PC-9 (cell line): ENCODE results near the gene FPGS. TPM values are rescaled to one million over a fixed set of nuclear protein-coding genes. Genes with fewer than 3 reads are reported as not detected.

Source experiments
- BruUV-seq: library from RNA; stranded (reverse); fragments of 400-500 nt; replicated peaks from 2 replicates; lab custom pipeline; 2021; lab: Mats Ljungman, UMichigan
- CTCF ChIA-PET: fragments of 300-600 bp; sonication (Branson Sonifier 250); formaldehyde crosslinking; loops from one replicate; lab custom pipeline; 2022; ENCODE audit warnings: antibody characterized with exemption; lab: Charles Lee
- POLR2A ChIA-PET: fragments of 300-600 bp; sonication (Branson Sonifier 250); formaldehyde crosslinking; loops from one replicate; lab custom pipeline; 2022; ENCODE audit warnings: antibody characterized with exemption; ENCODE audit not compliant: unreplicated experiment; lab: Charles Lee
- DNase-seq, 2 experiments: peaks; one replicate each; pipeline versions ENCODE4 v3.0.0 to v3.0.0-alpha.2; 2015 to 2022; ENCODE audit warnings: mixed read lengths in 1 of 2
- H2AFZ ChIP-seq: fragments of 200-600 bp; sonication (generic); 2 replicates; pipeline ENCODE4 v1.8.1; 2017; ENCODE audit warnings: antibody characterized with exemption
- H3F3A ChIP-seq: fragments of 200-600 bp; sonication (generic); 2 replicates; pipeline ENCODE4 v1.8.1; 2017; ENCODE audit warnings: antibody characterized with exemption, mild to moderate bottlenecking, low read depth; ENCODE audit not compliant: insufficient read depth
- H3K27ac ChIP-seq: fragments of 200-600 bp; sonication (generic); 2 replicates; pipeline ENCODE4 v1.6.1; 2016; ENCODE audit warnings: mixed run types
- H3K27me3 ChIP-seq: fragments of 200-600 bp; sonication (generic); 2 replicates; pipeline ENCODE4 v1.6.1; 2016; ENCODE audit warnings: low read depth, mixed run types; ENCODE audit not compliant: insufficient read depth
- H3K36me3 ChIP-seq: fragments of 200-600 bp; sonication (generic); 2 replicates; pipeline ENCODE4 v1.6.1; 2016; ENCODE audit warnings: low read depth, mixed run types
- H3K4me1 ChIP-seq: fragments of 200-600 bp; sonication (generic); replicated peaks from 2 replicates; pipeline ENCODE4 v1.6.1; 2016; ENCODE audit warnings: mixed run types; ENCODE audit not compliant: insufficient read depth
- H3K4me2 ChIP-seq: fragments of 200-600 bp; sonication (generic); 2 replicates; pipeline ENCODE4 v1.6.1; 2017; ENCODE audit warnings: mixed run types
- H3K4me3 ChIP-seq: fragments of 200-600 bp; sonication (generic); 2 replicates; pipeline ENCODE4 v1.6.1; 2016; ENCODE audit warnings: mixed run types
- H3K79me2 ChIP-seq: fragments of 200-600 bp; sonication (generic); 2 replicates; pipeline ENCODE4 v1.6.1; 2017; ENCODE audit warnings: low read depth, mixed run types
- H3K9me2 ChIP-seq: fragments of 200-600 bp; sonication (generic); 2 replicates; pipeline ENCODE4 v1.8.1; 2017; ENCODE audit warnings: mild to moderate bottlenecking; ENCODE audit not compliant: insufficient read depth
- H3K9me3 ChIP-seq: fragments of 200-600 bp; sonication (generic); 2 replicates; pipeline ENCODE4 v1.8.1; 2016; ENCODE audit warnings: low read depth; ENCODE audit not compliant: insufficient read depth
- H4K20me1 ChIP-seq: fragments of 200-600 bp; sonication (generic); 2 replicates; pipeline ENCODE4 v1.8.1; 2017; ENCODE audit not compliant: insufficient read depth
- EZH2 ChIP-seq: fragments of 200-600 bp; sonication (generic); IDR thresholded peaks from 2 replicates; pipeline ENCODE4 v1.8.0; 2017; ENCODE audit warnings: antibody characterized with exemption, low read depth
- intact Hi-C: fragments of 100-400 bp; cut with micrococcal nuclease; formaldehyde crosslinking; loops from one replicate; pipeline ENCODE4 v1.10.0; 2022; ENCODE audit not compliant: unreplicated experiment
- total RNA-seq: library from RNA; stranded (reverse); gene quantifications from 2 replicates; pipeline ENCODE4 v1.2.3, GENCODE V29; 2021
- TF ChIP-seq, protein P1 (sequence below): fragments of 200-600 bp; sonication (generic); conservative IDR thresholded peaks from 2 replicates; pipeline ENCODE4 v1.6.1; 2017; ENCODE audit warnings: mixed run types, antibody characterized with exemption, mild to moderate bottlenecking, moderate library complexity

FPGS gene
- total RNA-seq, 1 experiment from 2014 or later = 152 TPM

DNA sequence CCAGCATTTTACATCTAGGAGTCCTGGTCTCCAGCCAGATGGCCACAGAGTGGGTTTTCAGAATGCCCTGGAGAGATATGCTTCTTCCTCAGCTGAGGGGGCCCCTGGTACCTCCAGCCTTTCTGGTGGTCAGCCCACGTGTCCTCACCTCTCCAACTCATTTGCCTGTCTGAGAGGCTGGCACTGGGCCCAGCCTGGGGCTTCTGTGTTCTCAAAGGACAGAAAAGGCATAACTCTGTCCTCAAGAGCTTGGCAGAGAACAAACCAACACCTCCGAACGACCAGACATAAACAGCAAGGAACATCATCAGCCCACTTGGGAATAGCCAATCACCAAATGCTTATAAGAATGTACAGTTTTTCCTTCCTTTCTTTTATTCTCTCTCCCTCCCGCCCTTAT lies 34.7 kb downstream of the FPGS start:
- H3K9me2 ChIP-seq = no peaks in the 10 kb centered on the region
- H3K4me2 ChIP-seq = 0 out of 2 replicates have a peak overlapping the region, but pooled peaks have one; percentile 78
- H2AFZ ChIP-seq = no peak overlapping the region
- no peaks in the 10 kb centered on the region for H3K79me2 ChIP-seq
- peaks cover 28% of the 10 kb centered on the region; the same call in 1 of the 2 replicates for H3F3A ChIP-seq
- ChIA-PET POLR2A (no interaction called here), CTCF (interaction anchor here (1.3 kb wide), 1 partner anchor 17 kb away, joined by 3 read pairs; the partner anchor contains the start of gene ENG)
- no peaks in the 10 kb centered on the region for H3K36me3 ChIP-seq
- intact Hi-C loops = no loop called here
- H3K9me3 ChIP-seq = no peaks in the 10 kb centered on the region
- H3K27ac ChIP-seq = no peak overlapping the region
- peaks cover 25% of the 10 kb centered on the region for H3K4me1 ChIP-seq
- H4K20me1 ChIP-seq = no peaks in the 10 kb centered on the region
- H3K27me3 ChIP-seq = no peaks in the 10 kb centered on the region
- H3K4me3 ChIP-seq = no peak overlapping the region
- no peak for TF ChIP-seq EZH2
- TF ChIP-seq, protein P1, sequence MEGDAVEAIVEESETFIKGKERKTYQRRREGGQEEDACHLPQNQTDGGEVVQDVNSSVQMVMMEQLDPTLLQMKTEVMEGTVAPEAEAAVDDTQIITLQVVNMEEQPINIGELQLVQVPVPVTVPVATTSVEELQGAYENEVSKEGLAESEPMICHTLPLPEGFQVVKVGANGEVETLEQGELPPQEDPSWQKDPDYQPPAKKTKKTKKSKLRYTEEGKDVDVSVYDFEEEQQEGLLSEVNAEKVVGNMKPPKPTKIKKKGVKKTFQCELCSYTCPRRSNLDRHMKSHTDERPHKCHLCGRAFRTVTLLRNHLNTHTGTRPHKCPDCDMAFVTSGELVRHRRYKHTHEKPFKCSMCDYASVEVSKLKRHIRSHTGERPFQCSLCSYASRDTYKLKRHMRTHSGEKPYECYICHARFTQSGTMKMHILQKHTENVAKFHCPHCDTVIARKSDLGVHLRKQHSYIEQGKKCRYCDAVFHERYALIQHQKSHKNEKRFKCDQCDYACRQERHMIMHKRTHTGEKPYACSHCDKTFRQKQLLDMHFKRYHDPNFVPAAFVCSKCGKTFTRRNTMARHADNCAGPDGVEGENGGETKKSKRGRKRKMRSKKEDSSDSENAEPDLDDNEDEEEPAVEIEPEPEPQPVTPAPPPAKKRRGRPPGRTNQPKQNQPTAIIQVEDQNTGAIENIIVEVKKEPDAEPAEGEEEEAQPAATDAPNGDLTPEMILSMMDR = no peak
- BruUV-seq = no TSS peak
- no peak for DNase-seq

DNA sequence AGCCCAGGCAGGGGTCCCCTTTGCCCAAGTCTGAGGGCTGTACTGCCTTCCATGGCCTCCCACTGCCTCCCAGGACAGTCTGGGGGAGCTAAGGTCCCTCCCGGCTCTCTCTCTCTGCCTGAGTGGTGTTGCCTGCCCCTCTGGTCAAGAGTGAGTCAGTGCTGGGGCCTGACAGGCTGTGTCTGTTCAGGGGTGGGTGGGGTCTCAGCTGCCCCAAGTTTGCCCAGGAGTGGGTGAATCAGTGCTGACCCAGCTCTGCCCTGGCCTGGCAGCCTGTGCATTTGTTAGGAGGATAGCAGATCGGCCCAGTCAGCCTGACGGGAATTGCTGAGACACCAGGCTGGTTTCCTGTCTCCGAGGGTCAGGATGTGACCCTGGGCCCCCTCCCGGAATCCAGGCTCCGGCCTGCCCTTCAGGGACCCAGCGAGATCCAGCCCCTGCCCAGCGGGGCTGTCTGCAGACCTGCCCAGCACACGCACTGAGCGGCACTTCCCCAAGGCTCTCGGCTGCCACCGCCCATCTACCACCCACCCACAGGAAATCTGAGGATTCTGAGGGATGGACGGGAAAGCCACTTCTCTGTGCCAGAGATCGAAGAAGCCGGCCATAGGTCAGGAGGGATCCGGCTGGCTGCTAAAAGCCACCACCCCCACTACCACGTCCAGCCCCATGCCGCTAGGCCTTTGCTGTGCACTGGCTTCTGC lies 35.8 kb downstream of the FPGS start:
- TSS peak; percentile 67 for BruUV-seq
- ChIA-PET POLR2A (interaction anchor here (0.5 kb wide), 1 partner anchor 14 kb away, joined by 3 read pairs; no protein-coding TSS in a partner anchor), CTCF (interaction anchor here (0.6 to 1.3 kb wide), 2 partner anchors 16 to 27 kb away, joined by 3 read pairs; partner anchors contain the start of gene ENG)
- intact Hi-C loops = loop anchor here (1.0 to 2.0 kb wide), 2 partner anchors 16 to 34 kb away; partner anchors contain the start of gene ENG
- TF ChIP-seq, protein P1 = no peak
- no peak for TF ChIP-seq EZH2
- Histone ChIP-seq H2AFZ (peak overlapping the region; percentile 70), H3K9me3 (no peaks in the 10 kb centered on the region), H3K4me3 (peak overlapping the region; percentile 47; the same call in 1 of the 2 replicates), H3K4me1 (peaks cover 25% of the 10 kb centered on the region), H4K20me1 (no peaks in the 10 kb centered on the region), H3K27ac (peak overlapping the region; percentile 76), H3K79me2 (no peaks in the 10 kb centered on the region), H3K4me2 (peak overlapping the region; percentile 78), H3K36me3 (no peaks in the 10 kb centered on the region), H3K9me2 (no peaks in the 10 kb centered on the region), H3F3A (peaks cover 28% of the 10 kb centered on the region; the same call in 1 of the 2 replicates), H3K27me3 (no peaks in the 10 kb centered on the region)
- peak; percentile 78 to 88 for DNase-seq

DNA sequence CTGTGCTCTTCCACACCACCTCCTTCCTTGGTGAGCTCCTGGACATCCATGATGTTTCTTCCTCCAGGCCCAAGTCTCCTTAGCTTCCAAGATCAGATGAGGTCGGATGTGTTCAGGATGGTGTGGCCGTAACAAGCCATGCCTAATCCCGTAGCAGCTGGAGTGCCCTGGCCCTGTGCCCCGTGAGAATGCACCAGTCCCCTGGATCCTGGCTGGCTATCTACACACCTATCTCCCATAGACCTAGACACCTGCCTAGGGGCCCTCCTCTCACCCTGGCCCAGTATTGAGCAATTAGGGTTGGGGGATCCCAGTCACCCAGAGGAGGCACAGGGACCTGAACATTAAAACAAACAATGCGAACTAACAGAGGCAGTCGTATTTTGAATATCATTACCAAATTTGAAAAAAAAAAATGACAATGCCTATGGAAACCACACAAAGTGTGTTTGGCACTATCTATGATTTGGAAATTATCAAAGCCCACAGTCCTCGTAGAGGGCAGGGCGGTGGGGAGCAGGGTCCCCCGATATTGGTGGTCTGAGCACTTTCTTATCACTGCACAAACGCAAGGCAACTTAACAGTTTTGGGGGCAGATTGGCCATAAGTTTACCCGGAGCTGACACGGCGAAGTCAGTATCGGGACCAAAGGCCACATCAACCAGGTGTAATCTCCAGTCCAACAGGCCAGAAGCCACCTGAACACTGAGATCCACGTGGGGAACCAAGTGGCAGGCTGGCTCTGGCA lies 38.6 kb downstream of the FPGS start:
- POLR2A ChIA-PET = no interaction called here
- Histone ChIP-seq H3K4me2 (no peak overlapping the region), H3F3A (peaks cover 28% of the 10 kb centered on the region; the same call in 1 of the 2 replicates), H4K20me1 (no peaks in the 10 kb centered on the region), H3K79me2 (no peaks in the 10 kb centered on the region), H3K4me3 (no peak overlapping the region), H3K27ac (no peak overlapping the region), H3K9me2 (no peaks in the 10 kb centered on the region), H2AFZ (no peak overlapping the region), H3K9me3 (no peaks in the 10 kb centered on the region), H3K4me1 (peaks cover 25% of the 10 kb centered on the region), H3K36me3 (no peaks in the 10 kb centered on the region), H3K27me3 (no peaks in the 10 kb centered on the region)
- CTCF ChIA-PET = no interaction called here
- intact Hi-C loops = no loop called here
- BruUV-seq = no TSS peak
- TF ChIP-seq, protein P1 = no peak
- TF ChIP-seq EZH2 = no peak
- DNase-seq = no peak
